HG03575 (cell line): ENCODE data around the gene NR2C2AP.

ENCODE experiments used
- ATAC-seq: cut with Tn5 transposase; IDR thresholded peaks from one replicate; pipeline ENCODE4 v1.9.1; 2021; ENCODE audit not compliant: unreplicated experiment, insufficient number of reproducible peaks, low FRiP score; ENCODE audit errors: extremely low read depth

NR2C2AP gene

DNA sequence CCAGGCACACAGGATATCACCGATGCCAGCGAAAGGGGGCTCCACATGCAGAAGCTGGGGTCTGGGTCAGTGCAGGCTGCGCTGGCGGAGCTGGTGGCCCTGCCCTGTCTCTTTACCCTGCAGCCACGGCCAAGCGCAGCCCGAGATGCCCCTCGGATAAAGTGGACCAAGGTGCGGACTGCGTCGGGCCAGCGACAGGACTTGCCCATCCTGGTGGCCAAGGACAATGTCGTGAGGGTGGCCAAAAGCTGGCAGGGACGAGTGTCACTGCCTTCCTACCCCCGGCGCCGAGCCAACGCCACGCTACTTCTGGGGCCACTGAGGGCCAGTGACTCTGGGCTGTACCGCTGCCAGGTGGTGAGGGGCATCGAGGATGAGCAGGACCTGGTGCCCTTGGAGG, 15.7 kb upstream of the NR2C2AP start:
- ATAC-seq, result no peak

DNA sequence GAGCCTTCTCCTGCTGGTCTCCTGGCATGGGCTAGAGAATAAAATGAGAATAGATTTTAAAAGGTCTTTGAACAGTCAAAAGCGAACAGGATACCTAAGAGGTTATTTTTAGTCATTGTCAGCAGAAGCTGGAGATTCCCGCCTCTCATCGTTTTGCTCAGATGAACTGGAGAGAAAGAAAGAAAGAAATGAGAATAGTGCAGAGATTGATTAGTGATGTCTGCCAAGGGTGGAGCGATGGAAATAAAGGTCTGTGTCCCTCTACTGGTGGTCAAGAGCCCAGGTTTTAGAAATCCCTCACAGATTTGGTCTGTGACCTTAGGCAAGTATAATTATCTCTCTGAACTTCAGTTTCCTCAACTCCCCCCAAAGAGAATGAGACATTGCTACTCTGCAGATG, 13.9 kb upstream of the NR2C2AP start:
- no peak for ATAC-seq

DNA sequence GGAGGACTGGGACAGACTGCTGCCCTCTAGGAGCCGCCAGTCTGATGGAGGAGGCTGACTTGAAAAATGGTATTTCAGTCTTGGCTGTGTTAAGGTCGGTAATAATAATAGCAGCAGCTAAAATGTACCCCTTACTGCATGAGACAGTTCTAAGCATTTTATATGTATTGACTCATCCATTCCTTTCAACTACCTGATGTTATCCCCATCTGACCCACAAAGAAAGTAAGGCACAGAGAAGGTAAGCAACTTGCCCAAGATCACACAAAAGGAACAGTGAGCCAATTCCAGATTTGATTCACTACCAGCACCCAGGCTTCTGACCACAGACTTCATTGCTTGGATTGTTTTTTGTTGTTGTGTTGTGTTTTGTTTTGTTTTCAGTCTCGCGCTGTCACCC, 12.6 kb upstream of the NR2C2AP start:
- no peak for ATAC-seq

DNA sequence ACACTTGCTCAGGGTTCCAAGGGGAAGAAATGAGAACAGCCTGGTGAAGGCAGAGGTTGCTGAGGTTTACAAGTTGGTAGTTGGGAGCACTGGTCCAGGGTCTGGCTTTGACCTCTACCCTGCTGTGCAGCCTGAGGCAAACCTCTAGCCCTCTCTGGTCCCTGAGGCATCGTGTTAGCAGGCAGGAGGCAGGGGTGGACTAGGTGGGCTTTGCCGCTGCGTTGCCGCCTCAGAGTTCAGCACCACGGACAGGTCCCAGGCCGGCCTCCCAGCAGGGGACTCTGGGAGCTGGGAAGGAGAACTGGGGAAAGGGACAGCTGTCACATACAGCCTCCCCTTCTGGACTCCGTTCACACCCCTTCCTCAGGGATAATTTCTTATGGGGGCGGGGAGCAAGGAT, 11.7 kb upstream of the NR2C2AP start:
- ATAC-seq, result no peak

DNA sequence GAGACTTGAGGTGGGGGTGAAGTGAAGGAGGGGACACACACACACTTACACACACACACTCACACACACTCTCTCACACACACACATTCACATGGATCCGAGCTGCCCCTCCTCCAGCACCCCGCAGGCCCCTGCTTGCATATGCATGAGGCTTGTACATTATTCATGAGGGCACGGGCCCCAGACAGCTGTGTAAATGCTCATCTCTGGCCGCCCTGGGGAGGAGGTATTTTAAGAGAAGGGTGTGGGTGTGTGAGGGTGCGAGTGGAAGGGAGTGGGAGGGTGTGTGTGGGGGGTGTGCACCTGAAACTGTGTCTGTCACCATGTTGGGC, 10.9 kb upstream of the NR2C2AP start:
- no peak for ATAC-seq

DNA sequence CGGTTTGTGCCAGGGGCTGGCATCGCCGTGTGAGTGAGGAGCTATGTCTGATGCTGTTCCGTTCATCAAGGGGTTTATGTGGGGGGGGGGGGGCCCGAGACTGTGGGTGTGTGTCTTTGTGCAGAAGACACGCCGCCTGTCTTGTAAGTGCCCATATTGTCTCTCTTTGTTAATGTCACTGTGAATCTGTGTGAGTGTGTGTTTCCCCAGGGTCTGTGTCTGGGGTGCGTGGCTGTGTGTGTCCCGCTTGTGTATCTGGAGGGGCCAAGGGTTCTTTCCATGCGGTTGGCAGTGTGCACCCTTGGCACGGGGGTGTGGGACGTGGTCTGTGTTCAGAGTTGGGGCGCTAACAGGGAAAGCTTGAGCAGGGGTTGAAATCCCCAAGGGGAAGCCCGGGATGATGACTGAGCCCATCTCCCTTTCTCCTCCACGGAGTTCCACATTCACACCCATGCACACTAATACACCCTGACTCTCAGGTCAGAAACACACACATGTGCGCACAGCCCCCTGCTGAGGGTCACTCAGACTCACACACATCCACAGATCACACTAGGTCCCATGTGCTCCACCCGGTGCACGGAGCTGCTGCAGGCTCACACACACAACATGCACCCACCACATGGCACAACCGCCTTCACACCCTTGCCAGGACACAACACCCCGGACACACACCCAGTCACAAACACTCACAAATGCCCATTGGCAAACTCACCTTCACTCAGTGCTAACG, 10.4 kb upstream of the NR2C2AP start:
- no peak for ATAC-seq

DNA sequence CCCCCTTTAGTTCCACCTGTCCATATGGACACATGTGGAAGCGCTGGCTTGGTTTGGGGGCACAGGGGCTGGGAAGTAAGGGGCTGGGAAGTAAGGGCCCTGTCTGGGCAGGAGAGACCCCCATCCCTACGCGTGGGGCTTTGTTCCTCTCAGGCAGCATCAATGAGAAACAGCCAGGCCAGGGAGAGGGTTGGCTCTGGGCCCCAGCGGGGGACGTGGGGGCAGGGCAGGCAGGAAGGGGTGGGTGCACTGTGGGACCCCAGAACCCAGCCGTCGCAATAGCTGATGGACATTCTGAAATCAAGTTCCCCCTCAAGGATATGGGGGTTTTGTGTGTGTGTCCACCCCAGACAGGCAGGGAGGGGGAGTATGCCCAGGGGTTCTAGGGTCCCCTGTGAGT, 9.7 kb upstream of the NR2C2AP start:
- ATAC-seq, result no peak

DNA sequence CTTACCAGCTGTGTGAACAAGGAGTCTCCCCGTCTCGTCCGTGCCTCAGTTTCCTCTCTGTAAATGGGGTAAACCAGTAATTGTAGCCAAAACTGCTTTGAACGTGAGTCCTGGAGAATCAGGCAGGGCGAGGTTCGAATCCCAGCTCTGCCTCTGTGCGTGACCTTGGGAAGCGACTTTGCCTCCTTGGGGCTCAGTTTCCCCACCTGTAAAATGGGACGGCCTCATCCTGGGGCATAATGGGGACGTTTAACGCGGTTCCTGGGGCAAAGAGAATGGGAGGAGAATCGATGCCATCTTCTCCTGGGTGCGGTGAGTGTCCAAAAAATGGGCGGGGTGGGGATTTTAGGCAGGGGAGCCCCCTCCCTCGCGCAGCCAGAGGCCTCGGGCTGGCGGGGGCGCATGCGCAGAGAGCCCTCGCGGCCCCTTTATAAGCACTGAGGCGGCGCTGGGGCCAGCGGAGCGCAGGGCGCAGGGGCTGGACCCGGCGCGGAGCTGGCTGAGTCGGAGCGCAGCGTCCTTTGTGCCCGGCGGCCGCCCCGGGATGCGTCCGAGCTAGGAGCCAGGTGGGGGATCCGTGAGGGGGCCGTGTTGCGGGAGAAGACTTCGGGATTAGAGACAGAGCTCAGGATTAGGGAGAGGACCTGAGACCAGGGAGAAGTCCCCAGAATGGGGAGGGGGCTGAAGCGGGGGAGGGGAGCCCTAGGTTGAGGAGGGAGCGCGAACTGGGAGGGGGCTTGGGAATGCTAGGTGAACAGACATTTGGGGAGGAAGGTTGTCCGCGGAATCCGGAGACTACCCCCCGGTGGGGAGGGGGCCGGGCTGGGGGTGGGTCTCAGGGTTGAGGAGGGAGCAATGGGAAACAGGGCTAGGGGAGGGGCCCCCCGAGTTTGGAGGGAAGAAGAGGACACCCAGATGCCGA, 8.5 kb upstream of the NR2C2AP start, which contains the start of gene NCAN:
Gene NCAN (plus strand): TSS at position 460 of the 922 bp plus-strand sequence. CDS start 4,996 bp downstream, outside the sequence.
- ATAC-seq, result no peak

DNA sequence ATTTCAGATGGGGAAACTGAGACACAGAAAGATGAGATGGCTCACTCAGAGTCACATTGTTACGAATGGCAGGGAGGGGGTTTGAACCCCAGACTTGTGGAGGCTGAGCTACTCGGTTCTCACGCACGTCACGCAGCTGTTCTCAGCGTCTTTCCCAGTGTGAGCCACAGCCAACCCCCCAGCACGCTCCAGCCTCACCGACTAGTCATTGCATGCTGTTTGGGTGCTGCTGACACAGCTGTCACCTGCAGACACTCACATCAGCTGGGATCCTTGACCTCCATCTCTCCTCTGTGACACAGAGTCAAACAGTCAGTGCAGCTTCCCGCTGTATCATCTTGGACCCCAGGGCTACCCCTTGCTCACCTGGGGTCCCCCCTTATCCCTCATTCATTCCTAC, 6.2 kb upstream of the NR2C2AP start:
- no peak for ATAC-seq

DNA sequence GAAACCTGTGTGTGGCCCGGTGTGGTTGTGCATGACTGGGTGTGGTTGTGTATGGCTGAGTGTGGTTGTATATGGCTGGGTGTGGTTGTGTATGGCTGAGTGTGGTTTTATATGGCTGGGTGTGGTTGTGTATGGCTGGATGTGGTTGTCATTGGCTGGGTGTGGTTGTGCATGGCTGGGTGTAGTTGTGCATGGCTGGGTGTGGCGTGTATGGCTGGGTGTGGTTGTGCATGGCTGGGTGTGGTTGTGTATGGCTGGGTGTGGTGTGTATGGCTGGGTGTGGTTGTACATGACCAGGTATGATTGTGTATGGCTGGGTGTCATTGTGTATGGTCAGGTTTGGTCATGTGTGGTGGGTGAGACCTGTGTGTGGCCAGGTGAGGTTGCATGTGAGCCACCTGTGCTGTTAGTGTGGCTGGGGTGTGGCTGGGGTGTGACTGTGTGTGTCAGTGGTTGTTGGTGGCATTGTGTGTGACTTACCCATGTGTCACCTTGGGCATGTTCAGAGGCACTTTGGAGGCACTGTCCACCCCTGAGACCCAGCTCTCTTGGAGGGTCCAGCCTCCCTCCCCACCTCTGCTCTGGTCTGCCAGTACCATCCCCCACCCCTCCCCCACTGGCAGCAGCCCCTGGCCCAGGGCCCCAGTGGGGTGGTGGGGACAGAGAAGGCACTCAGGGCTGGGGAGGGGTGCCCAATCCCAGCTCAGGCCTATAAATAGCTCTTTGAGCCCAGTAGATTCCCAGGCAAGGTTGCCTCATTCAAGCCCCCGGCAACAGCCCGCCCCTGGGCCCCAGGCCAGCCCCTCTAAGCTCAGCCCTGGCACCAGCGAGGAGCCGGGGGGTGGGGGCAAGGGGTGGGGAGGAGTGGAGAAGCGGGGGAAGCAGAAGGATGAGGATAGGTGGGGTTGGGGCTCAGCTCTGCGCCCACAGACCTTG, 4.7 kb upstream of the NR2C2AP start:
- ATAC-seq, result no peak

DNA sequence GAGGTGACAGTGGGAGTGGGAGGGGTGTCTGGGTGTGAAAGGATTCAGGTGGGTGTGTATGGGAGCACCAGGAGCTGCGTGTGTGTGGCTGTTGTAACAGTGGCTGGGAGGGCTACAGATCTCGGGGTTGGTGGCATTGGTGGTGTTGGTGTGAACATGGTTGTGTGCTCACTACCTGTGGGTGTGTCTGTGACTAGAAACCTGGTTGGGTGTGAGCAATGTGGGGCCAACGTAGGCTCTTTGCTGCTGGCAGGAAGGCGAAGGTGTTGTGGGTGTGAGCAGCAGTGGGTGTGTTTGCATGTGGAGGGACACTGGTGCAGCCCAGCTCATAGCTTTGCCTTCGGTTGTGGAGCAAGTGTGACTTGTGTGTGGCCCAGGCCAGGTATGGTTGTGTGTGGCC, 3.7 kb upstream of the NR2C2AP start:
- ATAC-seq, result no peak

DNA sequence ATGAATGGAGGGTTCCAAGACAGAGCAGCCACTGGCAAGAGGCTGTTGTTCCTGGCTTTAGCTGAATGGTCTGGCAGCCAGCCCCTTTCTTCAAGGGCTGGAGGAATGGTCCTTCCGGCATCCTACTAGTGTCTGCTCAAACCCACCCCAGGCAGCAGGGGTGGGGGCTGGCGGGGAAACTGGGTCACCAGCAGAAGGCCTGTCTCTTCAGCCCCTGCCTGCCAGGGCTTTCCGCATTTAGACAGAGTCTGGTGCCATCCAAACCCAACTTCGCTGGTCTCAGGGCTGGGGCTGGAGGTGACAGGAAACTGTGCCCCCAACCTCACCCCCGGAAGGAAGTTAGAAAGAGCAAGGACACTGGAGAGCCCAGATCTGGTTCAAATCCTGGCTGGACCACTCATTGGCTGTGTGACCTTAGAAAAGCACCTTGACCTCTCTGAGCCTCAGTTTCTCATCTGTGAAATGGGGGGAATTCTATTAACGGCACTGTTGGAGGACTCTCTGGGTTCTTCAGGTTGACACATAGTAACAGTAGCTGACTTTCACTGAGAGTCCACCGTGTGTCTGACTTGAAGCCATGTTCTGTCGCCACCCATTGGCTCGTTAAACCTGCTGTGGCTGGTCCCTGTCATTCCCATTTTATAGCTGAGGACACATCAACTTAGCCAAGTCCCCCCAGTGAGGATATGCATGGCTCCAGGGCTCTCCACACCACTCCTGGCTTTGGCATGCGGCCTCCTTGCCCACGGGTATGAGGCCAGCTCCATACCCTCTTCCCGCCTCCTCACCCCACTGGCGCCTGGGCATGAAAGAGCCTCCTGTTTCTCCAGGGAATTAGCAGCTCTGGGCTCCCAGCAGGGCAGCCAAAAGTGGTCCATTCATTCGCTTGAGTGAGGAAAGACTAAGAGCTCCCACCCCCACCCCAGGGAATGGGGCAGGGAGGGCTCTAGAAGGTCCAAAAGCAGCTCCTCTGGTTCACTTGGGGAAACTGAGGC, 2.5 kb upstream of the NR2C2AP start:
- no peak for ATAC-seq

DNA sequence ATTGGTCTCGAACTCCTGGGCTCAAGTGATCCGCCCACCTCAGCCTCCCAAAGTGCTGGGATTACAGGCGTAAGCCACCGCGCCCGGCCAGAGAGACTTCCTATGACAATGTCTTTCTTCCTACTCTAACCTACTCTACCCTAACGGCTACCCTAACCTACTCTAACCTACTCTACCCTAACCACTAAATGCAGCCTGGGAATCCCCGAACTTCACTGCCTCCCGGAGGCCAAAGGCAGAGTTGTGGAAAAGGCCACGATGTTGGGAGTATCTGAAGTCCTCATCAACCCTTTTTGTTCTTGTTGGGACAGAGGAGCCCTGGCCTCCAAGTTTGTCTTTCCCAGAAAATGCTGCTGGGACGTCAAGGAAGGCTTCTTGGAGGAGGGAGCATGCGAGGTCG, 967 bp upstream of the NR2C2AP start:
- ATAC-seq, result no peak

DNA sequence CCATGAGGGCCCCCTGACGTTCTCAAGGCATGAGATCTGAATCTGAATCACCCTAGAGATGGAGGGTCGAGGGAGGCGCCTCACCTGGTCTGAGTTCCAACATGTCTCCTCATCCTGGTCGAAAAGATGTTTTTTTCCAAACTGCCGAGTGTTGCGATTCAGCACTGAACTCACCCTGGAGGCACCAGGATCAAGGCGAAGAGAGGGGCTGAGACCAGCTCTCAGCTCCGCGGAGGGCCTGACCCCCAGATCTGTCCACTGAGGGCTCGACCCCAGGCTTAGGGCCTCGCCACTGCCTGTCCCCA, 555 bp downstream of the NR2C2AP start:
- ATAC-seq, result no peak

DNA sequence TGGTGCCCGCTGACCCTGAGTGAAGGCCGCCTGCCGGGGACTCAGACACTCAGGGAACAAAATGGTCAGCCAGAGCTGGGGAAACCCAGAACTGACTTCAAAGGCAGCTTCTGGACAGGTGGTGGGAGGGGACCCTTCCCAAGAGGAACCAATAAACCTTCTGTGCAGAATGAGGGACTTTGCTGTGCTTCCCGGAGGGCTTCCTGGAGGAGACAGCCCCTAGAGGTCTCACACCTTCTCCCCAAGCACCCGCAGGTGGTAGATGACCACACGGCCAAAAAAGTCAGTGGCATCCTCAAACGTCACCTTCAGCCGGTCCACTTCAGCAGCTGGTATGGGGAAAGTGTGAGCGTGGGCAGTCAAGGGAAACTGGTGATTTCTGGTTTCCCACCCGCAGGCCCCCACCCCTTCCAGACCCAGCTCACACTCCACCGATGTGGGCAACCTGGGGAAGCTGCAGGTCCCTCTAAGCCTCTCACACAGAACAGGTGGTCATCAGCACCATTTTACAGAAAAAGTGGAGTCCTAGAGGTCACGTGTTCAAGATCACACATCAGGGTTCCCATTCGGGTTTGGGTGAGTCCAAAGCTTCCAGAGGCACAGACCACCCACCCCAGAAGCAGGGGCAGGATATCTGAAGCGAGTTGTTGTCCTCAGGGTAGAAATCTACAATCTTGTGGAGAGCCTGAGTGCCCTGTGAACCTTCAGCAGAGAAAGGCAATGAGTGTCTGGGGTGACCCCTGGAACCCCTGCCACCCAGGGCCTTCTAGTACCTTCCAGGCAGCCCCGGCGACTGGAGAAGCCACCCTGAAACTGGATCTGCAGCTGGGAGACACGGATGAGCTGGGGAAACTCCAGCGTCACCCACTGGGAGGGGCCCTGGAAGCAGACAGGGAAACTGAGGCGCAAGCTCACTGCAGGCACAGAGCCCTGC, 1.2 kb downstream of the NR2C2AP start:
- no peak for ATAC-seq

DNA sequence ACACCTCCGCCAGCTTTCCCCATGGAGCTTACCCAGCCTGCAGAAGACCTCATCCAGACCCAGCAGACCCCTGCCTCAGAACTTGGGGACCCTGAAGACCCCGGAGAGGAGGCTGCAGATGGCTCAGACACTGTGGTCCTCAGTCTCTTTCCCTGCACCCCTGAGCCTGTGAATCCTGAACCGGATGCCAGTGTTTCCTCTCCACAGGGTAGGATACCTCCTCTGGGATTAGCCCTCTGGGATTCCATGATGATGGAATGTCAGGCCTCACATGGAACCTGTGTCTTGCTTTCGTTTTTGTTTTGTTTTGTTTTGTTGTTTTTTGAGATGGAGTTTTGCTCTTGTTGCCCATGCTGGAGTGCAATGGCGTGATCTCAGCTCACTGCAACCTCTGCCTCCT, 9.3 kb downstream of the NR2C2AP start:
- no peak for ATAC-seq

DNA sequence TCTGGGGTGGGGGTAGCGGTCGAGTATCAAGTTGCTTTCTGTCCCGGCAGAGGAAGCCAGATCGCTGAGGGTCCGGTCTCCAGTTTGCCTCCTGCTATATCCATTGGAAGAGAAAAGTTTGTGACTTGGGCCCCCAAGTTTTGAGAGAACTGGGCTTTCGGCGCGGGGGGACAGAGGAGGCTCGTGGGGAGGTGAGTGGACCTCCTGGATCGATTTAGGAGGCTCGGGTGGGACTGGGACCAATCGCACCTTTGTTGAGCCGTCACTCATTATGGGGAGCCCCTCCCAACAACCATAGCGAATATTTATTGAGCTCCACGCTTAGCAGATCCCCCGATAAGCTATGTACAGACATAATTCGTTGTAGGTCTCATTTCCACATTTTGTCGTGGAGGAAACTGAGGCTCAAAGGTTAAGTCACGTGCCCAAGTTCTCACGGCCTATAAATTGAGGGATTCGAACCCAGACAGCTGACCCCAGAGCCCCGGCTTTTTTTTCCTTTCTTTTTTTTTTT, 10.2 kb downstream of the NR2C2AP start:
- no peak for ATAC-seq
